ENCODE data around the gene EIF1AD.

The EIF1AD gene

DNA sequence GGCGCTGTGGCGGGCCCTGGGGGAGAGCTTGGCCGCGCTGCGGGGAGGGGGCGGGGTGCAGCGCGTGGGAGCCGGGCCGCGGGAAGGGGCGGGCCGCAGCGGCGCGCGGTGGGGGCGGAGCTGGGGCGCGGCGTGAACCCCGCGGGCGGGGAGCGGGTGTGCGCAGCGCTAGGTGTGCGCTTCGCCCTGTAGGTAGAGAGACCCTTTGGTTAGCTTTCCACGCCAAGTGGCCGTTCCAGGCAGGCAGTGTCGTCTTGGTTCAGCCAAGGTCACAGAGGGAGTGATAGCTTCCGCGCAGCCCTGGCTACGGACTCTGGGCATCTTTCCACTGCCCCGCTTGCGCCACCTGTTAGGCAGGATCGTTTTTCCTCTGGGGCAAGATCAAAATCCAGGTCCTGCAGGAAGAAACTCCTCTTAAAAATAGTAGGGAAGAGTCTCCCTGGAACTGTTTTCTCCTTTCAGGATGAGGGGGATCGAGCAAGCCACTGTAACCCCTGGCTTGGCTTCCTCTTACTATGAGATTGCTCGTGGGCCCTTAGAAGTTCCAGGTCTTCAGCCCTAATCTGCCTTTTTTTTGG is 780 bp upstream of the EIF1AD start:
- no peak for DNase-seq

DNA sequence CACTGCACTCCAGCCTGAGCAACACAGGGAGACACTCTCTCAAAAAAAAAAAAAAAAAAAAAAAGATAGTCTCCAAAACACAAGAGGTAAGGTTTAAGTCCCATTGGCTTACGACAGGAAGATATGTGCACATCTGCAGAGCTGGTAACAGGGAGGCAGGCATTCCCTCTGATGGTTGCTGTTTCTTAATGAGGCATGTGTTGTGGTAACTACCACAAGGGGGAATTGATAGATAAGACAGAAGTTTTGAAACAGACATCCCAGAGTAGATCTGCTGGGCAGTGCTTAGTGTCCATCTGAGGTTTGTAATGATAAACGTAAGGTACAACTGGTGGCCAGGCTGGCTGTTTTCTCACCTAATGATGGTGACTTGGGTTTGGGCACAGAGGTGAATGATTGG is 4.7 kb downstream of the EIF1AD start:
- no peak for DNase-seq

DNA sequence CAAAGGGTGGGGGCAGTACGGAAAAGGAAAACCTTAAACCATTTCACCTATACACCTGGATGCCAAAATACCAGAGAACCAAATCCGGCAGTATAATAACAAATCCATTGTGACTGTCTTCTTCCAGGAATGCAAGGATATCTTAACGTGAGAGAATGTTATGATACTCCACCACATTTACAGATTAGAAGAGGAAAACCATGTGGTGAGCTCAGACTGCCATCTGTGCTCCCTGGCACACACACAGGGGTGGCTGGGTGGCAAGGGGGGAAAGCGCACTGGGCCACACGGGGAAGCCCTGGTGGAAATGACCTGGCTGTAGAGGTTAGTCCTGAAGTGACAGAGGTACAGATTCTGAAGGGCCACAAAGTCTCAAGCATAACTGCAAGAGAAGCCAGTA is 9.9 kb downstream of the EIF1AD start:
- no peak for DNase-seq

DNA sequence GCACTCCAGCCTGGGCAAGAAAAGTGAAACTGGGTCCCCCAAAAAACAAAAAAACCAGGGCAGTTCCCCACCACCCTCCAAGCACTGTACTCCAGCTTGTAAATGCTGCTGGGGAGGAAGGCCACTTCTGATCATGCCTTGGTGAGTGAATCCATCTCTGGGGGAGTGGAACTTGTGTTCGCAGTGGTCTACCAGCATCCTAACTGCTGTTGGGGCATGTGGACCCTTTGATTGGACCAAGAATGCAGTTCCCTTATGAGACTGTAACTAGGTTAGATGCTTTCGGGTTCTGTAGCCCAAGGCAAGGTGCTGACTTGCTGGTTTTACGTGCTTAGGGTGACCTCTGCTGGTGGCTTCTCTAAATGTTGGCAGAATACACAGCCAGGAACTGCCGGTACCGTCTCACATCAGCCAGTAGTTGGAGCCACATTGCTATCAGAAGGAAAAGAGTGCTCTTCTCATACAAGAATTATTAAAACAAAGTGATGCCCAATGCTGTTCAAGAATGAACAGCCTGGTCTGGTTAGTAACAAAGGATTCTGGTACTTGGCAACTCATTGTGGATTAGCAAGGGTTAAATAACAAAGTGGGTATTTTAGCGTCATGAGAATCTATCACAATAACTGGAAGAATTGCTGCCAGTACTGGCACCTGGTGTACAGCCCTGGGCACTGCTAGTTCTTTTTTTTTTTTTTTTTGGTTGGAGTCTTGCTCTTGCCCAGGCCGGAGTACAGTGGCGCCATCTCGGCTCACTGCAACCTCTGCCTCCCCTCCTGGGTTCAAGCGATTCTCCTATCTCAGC is 13.0 kb downstream of the EIF1AD start:
- no peak for DNase-seq

DNA sequence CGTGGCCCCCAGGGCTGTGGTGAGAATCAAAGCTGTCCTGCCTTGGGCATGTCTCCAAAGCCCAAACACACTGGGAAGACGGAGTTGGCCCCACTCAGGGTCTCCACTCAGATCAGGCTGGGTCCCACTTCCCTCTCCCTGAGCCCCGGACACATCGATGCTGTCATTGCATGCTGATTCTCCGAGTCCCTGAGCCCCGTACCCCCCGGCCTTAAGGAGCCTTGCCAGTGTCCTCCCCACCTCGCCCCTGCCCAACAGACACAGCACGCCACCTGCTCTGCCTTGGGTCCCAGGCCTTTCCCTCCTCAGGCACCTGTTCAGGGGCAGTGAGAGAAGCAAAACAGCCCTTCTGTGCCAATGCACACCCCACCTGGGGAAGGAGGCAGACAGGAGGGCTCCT is 14.6 kb downstream of the EIF1AD start:
- DNase-seq, result no peak

DNA sequence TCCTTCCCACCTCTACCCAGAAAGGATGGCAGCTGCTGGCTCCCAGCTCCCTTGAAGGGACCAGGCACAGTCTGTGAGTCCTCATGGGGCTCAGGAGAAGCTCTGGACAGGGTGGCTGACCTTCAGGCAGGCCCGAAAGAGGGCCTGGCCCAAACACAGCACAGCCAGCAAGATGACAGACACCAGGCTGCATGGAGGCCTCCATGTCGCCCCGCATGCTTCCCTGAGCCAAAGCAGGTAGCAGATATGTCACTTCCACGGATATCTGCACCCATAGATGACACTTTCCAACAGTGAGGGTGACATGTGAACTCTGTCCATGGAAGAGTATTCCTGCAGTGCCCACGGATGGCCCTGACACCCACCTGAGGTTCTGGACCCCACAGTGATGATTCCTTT is 18.4 kb downstream of the EIF1AD start:
- DNase-seq, result no peak

DNA sequence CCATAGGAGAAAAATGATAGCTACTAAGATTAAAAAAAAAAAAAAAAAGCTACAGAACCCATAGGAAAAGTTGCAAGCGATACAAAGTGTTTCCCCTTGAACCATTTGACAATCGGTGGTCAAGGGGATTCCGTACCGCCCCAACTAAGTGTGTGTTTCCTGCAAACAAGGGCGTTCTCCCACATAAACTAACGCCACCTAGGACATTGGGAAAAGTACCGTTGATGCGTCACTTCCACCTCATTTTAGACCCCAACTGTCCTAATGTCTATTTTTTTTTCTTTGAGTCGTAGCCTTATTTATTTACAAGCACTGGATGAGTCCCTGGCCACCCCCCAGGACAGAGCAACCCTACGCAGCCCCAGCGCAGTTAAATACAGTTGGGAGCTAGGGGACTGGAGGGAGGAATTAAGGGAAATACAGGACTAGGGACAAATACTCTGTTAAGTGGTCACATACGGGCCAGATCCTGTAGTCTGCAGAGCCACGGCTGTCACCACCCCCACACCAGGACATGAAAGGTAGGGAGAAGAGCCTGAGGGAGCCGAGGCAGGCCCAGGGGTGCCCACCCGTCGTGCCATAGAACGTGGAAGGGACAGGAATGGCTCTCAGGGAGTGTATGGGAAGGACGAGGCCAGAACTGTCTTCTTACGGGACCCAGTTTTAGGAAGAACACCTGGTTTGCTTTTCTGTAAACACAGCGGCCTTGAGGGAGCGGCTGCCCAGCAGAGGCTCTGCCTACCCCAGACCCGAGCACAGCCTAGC is 19.0 kb downstream of the EIF1AD start:
- no peak for DNase-seq

DNA sequence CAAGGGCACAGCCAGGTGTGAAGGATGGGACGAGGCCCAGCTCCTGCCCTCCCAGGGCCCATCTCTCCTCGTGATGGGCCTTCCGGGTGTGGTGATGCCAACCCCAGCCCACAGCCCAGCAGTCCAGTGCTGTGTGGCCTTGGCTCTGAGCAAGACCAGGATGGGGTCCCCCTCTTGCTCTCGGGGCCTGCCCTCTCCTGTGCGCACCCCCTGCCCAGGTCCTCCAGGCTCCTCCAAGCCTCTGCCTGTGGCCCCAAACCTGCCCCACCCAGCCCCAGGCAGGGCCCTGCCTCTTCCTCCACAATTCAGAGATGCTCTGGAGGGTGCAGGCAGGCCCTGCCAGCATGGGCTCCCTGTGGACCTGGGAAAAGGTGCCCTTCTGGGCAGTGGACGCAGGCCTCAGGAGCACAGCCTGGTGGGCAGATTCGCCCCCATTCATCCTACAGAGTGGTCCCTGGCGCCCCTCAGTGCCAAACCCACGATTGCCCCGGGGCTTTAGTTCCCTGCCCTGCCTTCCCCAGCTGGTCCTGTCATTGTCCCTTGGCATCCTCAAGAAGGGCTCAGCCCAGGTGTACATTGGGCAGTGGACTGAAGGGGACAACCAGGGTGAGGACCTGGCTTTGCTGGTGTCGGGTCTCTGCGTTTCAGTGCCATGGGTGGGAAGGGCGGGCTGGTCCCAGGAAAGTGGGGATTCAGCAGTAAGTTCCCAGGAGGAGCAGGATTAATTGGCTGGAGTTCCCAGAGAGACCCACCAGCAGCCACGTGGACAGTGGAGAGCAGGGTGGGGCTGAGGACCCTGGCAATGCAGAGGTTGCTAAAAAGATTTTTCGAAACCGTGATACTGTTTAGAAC is 19.8 kb downstream of the EIF1AD start:
- DNase-seq, result no peak

DNA sequence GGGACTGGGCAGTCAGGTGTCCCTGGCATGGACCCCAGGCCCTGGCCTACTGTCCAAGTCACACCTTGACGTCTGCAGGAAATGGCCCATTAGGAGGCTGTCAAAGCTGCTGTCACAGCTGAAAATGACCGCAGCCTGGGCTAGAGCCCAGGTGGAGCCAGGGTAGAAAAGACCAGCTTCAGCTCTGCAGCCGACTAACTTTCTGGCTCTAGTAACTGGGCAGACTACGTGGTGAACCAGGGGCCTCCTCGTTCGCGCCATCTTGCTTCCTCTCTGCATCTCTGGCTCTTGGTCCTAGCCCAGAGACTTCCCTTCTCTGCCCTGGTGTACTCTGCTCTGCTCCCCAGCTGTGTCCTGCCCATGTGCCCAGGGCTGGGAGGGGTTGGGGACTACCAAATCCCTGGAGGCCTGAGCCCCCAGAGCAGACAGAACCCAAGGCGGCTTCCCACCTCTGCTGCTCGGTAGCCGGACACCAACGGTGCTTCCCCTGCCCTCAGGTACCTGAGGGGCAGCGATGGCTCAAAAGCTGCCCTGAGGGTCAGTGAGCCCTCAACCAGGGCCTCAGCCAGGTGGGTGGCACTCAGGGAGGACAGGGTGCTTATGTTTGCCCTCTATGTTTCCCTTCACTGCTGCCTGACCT is 20.7 kb downstream of the EIF1AD start:
- no peak for DNase-seq

DNA sequence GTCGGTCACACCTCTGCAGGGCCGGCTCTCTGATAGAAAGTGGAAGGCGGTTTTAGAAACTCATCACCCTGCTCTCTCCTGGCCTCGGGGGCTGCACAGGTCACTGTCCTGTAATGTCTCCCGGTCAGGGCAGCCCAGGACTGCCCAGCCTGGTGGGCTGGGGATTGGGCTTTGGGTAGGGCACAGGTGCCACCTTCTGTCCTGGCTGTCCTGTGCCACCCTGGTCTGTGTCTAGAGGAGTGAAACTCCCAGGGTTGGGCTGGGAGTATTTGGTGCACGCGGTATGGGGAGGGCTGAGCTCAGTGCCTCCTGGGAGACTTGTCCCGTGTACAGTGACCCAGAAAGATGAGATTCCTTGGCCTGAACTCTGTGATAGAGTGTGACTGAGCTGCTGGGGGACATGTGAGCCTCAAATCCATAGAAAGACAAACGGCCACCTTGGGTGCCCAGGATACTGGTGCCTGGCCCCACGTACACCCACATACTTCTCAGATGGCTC is 22.6 kb downstream of the EIF1AD start:
- DNase-seq, result no peak

DNA sequence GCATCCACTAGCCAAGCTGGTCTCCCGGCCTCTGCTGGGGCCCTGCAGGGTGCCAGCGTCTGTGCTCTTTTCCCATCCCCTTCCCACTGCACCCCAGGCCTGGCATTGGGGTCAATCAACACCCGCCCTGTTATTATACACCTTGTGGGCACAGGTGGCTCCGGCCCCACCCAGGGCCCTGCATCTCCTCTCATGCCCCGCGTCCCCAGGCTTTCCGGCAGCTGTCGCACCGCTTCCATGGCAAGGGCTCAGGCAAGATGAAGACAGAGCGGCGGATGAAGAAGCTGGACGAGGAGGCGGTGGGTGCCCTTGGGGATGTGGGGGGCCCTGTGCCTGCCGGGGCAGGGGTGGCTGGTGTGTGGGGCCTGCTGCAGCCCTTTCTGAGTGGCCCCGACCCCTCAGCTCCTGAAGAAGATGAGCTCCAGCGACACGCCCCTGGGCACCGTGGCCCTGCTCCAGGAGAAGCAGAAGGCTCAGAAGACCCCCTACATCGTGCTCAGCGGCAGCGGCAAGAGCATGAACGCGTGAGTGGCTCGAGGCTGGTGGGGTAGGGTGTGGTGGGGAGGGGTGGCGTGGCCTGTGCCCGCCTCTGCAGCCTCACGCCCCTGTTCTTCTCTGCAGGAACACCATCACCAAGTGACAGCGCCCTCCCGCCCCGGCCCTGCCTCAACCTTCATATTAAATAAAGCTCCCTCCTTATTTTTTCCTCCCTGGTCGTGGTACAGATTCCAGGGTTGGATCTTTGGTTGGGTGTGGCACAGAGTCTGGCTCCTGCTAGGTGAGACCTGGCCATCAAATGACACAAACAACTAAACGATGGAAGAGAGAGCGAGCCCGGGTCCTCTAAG is 23.3 kb downstream of the EIF1AD start:
- no peak for DNase-seq

DNA sequence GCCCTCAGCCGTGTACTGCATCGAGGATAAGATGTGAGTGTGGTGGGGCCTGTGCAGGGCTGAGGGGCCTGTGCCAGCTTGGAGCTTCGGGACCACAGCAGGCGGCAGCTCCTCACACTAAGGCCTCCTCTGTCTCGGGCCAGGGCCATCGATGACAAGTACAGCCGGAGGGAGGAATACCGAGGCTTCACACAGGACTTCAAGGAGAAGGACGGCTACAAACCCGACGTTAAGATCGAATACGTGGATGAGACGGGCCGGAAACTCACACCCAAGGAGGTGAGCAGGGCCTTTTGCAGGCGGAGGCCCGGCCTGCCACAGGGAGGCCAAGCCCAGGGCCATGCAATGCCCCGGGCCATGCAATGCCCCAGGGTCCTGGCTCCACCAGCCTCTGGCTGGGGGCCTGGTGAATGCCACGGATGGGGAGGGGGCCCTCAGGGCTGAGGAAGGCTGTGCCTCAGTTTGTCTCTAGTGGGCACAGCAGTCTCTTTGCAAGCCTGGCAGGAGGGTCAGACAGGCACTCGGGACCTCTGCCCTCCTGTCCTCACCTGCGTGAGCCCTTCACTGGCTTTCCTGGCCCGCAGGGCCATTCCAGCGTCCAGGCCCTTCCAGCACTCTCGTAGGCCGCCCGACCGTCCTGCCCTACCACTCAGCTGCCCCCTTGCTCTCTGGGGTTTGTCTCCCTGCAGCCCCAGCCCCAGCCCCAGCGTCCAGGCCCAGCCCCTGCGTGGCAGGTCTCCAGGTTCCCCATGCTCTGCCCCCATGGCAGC is 24.2 kb downstream of the EIF1AD start:
- no peak for DNase-seq

DNA sequence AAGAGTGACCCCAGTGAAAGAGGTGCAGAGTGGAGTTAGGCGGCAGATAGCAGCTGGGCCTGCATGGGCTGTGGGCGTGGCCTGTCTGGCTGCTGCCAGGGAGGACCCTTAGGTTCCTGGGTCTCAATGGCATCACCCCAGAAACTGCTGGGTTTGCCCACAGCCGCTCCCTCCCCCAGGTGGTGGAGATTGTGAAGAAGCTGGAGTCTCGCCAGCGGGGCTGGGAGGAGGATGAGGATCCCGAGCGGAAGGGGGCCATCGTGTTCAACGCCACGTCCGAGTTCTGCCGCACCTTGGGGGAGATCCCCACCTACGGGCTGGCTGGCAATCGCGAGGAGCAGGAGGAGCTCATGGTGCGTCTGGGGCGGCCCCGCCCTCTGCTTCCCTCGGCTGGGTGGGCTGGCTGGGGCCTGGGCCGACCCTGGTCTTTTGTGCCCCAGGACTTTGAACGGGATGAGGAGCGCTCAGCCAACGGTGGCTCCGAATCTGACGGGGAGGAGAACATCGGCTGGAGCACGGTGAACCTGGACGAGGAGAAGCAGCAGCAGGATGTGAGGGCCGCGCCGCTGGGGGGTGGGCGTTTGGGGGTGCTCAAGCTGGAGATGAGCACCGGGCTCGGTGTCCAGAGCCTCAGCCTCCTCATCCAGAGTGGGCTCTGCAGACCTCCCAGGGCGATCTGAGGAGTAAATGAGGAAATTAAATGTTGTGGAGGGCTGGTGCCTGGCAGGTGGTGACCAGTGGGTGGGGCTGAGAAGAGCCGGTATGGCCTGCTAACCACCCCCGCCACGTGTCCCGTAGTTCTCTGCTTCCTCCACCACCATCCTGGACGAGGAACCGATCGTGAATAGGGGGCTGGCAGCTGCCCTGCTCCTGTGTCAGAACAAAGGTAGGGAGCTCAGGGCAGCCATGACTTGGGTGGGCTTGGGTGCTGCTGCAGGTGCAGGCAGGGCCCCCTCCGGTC is 25.5 kb downstream of the EIF1AD start:
- no peak for DNase-seq

DNA sequence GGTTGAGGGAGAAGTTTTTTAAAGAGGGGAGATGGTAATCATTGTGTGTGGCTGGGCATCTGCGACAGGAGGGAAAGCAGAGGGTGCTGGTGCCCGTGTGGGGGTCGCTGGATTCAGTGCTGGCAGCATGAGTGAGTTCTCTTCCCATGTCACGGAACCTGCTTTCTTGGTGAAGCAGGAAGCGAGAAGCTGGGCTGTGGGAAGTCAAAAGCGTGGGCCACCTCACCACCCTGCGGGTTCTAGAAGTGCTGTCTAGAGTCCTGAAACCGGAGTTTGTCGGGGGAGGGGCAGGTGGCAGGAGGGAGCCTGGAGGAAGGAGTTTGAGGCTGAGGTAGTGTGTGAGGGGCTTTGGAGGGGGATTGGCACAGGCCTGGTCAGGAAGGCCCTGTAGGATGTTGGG is 26.2 kb downstream of the EIF1AD start:
- no peak for DNase-seq

DNA sequence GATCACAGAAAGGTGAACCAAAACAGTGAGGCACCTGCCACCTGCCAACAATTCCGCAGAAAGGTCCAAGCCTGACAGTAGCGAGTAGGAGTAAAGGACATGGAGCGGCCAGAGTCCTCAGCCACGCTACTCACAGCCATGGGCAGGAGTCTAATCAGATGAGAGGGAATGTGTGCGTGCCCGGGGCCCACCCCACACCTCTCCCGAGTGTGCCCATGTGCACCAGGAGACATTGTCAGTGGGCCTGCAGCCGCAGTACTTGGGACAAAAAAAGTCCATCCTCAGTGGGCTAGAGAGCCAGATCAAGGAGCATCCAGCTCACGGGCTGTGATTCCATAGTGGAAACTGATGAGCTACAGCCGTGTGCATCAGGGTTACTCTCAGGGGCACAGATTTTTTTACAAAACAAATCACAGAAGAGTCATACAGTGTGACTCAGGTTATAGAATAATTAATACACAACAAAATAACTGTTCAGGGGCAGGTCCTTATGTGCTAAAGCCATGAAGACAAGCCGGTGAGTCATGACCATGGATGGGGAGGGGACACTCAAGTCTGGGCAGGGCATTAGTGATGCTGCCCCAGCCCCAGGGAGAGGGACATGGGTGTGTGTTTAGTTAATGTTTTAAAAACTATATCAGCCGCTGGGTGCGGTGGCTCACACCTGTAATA is 28.4 kb downstream of the EIF1AD start:
- DNase-seq, result no peak

DNA sequence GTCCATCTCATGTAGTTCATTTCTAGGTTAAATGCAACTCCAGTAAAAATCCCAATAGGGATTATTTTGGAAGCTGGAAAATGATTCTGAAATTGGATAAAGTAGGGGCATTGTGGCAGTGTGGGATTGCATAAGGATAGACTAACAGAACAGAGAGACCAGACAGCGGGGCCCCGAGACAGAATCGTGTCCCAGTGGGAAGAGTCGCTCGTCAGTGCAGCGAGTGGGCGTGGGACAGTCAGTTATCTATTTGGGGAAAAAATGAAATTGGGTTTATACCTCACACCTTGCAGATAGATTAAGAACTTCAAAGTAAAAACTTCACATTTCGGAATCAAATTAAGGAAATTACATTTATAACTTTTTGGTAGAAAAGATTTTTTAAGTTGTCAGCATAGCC is 29.8 kb downstream of the EIF1AD start:
- DNase-seq, result no peak

DNA sequence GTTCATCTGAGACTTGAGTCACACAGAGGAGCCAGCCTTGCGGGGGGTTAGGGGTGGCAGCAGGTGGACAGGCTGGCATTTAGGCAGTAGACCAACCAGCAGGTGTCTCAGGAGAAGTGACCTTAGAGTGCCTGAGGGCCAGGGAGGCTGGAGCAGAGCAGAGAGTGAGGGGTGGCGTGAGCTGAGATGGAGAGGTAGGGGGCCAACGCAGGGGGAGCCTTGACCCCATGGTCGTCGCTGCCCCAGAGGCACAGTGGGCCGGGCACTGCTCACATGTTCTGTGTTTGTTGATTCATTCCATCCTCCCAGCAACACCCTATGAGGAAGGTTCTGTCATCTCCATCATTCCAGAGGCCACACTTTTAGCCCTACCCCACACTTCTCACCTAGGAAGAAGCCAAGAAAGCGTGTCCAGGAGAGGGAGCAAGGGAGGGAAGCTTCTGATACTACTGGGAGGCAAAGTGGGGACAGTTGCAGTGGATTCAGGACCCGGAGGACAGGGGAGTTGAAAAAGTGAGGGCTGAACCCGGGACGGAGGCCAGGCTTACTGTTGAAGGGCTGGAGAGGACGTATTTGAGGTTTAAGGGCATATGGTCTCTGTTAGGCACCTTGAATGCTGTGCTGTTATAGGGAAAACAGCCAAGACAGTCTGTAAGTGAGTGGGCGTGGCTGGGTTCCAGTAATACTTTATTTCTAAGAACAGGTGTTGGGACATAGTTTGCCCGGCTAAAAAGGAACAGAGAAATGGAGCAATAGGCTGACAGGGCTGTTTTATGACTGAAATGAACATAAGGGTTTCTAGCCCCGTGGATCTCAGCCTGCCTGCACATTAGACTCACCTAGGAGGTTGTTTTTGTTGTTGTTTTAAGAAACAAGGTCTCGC is 33.1 kb downstream of the EIF1AD start:
- DNase-seq, result no peak

All from activated gamma-delta T cell (primary cell).